ENCODE data around the gene GTF3C4.

Gene GTF3C4

GRCh38 chr9:132739710-132740310, 69.5 kb downstream of the GTF3C4 start:
- DNase-seq = no peak

DNA sequence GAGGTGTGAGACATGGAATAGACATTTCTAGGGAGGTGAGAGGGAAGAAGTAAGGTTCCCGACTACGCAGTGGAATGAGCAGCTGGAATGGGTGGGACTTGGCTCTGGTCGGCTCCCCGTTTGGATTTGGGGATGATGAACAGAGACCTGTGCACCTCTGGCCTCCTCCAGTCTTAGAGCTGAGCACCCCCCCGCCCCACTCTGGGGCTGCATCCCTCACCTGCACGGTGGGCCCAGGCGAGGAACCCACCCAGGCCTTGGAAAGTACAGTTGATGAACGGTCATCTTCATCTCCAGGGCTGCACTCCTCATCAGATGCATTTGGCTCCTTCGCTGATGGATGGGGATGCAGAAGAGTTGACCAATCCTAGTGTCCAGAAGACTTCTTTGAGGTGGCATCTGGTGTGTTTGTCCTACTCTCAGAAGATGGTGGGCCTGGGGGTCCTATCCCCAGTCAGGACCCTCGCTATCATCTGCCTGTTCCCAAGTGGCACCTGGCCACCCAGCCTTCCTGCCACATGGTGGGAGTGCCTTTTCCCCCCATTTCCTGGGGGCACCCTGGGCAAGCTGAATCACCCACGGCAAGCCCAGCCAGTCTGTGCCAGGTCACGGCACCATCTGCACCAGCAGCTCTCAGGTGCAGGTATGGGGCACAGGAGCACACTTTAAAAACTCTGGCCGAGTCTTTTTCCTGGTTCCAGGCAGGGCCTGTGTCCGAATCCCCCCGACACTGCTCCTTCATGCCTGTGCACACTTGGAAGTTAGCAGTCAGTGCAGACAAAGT, 70.5 kb downstream of the GTF3C4 start:
- no peak for DNase-seq

DNA sequence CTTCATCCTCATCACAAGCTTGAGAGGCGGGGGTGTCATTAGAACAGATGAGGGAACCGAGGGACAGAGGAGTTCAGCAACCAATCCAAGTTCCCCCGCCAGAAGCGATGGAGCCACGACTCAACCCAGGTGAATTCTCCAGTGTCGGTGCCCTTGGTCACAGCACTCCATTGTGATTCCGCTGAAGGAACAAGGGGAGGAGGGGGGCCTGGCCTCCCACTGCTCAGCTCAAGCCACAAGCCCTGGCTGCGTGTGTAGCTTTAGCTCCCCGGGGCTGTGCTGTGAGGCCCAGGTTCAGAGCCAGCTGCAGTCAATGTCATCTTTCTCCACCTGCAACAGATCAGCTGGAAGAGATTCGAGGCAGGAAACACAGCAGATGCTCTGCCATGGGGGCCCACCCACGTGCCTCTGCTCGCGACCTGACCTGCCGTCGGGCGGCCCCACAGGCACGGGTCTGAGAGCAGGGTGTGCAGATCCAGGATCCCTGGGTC, 72.6 kb downstream of the GTF3C4 start:
- no peak for DNase-seq

DNA sequence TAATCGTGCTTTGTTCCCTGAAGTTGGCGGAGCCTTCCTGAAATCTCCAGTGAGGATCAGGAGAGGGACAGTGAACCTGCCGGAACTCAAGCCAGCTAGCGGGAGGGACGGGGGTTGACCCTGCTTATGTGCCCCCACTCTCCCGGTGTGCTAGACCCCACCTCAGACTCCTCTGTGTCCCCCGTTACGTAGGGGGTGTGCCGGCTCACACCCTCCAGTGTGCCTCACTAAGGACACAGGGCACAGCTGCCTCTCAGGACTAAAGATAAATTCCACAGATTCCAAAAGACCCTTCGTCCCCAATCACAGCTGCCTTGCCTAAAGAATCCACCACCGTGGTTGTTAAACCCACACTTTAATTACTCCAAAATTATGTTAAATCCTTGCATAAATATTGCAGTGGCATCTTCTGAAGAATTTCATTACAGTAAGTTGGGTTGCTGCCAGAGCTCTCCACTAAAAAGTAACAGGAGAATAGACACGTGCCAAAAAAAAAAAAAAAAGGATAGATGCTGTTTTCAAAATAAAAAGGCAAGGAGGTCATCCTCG, 73.7 kb downstream of the GTF3C4 start:
- no peak for DNase-seq
